Calu3 (cell line): ENCODE results near the gene OMP. TPM values are rescaled to one million over a fixed set of nuclear protein-coding genes. Genes with fewer than 3 reads are reported as not detected.
A peak's percentile ranks its signal among the peaks of the same experiment; 100 is the strongest.

Experiments
- BruUV-seq: library from RNA; stranded (reverse); fragments of 400-500 nt; replicated peaks from 2 replicates; lab custom pipeline; 2021; lab: Mats Ljungman, UMichigan
- CTCF ChIA-PET: fragments of 300-600 bp; sonication (Branson Sonifier 250); formaldehyde crosslinking; loops from one replicate; lab custom pipeline; 2022; ENCODE audit warnings: antibody characterized with exemption; lab: Charles Lee
- DNase-seq: peaks from one replicate; pipeline ENCODE4 v3.0.0; 2022
- H3K27ac Mint-ChIP-seq: one replicate; pipeline ENCODE4 v1.8.0; 2022; ENCODE audit warnings: mixed read lengths; ENCODE audit not compliant: unreplicated experiment
- H3K27me3 Mint-ChIP-seq: one replicate; pipeline ENCODE4 v1.8.0; 2022; ENCODE audit warnings: mixed read lengths; ENCODE audit not compliant: unreplicated experiment
- H3K36me3 Mint-ChIP-seq: one replicate; pipeline ENCODE4 v1.8.0; 2022; ENCODE audit warnings: mild to moderate bottlenecking, moderate library complexity, mixed read lengths; ENCODE audit not compliant: insufficient read depth, unreplicated experiment
- H3K4me1 Mint-ChIP-seq: one replicate; pipeline ENCODE4 v1.8.0; 2022; ENCODE audit warnings: mild to moderate bottlenecking, low read depth, mixed read lengths; ENCODE audit not compliant: unreplicated experiment
- H3K4me3 Mint-ChIP-seq: one replicate; pipeline ENCODE4 v1.8.0; 2022; ENCODE audit warnings: mild to moderate bottlenecking, low read depth, moderate library complexity, mixed read lengths; ENCODE audit not compliant: unreplicated experiment
- H3K9me3 Mint-ChIP-seq: one replicate; pipeline ENCODE4 v1.8.0; 2022; ENCODE audit warnings: low read depth, mixed read lengths; ENCODE audit not compliant: unreplicated experiment
- intact Hi-C: fragments of 100-400 bp; cut with micrococcal nuclease; formaldehyde crosslinking; loops from one replicate; pipeline ENCODE4 v1.10.0; 2022; ENCODE audit not compliant: unreplicated experiment
- total RNA-seq: library from RNA; stranded (reverse); gene quantifications from 2 replicates; pipeline ENCODE4 v1.2.3, GENCODE V29; 2022
- TF ChIP-seq, protein P1 (sequence below): fragments of 200-600 bp; IDR thresholded peaks from one replicate; pipeline ENCODE4 v1.8.0; 2022; ENCODE audit warnings: antibody characterized with exemption; ENCODE audit not compliant: unreplicated experiment

The OMP gene
- total RNA-seq, 1 experiment from 2014 or later = 1.1 TPM

DNA sequence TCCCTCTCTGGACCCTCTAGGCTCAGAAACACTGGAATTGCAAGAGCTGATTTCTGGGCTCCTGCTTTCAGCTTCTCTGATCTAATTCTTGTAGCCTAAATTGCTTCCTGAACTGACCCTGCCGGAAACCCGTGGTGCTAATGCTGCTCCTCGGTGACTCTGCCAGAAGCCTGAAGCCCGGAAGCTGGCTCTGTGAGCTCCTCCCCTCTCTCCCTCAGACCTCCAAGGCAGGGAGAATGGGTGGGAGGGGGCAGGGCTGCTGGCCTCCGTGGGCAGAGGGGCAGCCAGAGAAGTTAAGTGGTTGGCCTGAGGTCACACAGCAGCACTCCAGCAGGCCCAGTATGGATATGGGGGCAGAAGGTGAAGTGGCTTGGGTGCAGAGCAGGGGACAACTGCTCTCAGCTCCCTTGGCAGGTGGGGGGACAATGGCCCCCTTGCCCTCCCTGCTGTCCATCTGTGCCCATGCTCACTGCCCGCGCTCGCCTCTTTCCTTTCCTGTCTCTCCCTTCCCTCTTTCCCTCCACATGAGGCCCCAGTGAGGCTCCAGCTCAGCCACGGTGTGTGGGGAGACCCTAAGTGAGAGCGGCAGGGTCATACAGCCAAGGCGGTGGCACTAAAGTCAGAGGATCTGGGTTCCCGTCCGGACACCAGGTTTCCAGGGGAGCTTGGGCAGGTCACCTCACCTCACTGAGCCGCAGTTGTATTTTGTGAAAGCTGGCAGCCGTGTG lies 19.6 kb upstream of the OMP start:
- H3K4me3 Mint-ChIP-seq = no peak overlapping the region
- no peaks in the 10 kb centered on the region for H3K27me3 Mint-ChIP-seq
- no TSS peak for BruUV-seq
- intact Hi-C loops = no loop called here
- H3K27ac Mint-ChIP-seq = no peak overlapping the region
- CTCF ChIA-PET = interaction anchor here (2.0 kb wide), 1 partner anchor 8 kb away, joined by 8 read pairs; no protein-coding TSS in a partner anchor
- H3K36me3 Mint-ChIP-seq = peaks cover 4% of the 10 kb centered on the region
- TF ChIP-seq, protein P1, sequence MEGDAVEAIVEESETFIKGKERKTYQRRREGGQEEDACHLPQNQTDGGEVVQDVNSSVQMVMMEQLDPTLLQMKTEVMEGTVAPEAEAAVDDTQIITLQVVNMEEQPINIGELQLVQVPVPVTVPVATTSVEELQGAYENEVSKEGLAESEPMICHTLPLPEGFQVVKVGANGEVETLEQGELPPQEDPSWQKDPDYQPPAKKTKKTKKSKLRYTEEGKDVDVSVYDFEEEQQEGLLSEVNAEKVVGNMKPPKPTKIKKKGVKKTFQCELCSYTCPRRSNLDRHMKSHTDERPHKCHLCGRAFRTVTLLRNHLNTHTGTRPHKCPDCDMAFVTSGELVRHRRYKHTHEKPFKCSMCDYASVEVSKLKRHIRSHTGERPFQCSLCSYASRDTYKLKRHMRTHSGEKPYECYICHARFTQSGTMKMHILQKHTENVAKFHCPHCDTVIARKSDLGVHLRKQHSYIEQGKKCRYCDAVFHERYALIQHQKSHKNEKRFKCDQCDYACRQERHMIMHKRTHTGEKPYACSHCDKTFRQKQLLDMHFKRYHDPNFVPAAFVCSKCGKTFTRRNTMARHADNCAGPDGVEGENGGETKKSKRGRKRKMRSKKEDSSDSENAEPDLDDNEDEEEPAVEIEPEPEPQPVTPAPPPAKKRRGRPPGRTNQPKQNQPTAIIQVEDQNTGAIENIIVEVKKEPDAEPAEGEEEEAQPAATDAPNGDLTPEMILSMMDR = no peak
- peaks cover 41% of the 10 kb centered on the region for H3K4me1 Mint-ChIP-seq
- H3K9me3 Mint-ChIP-seq = no peaks in the 10 kb centered on the region
- DNase-seq = no peak

DNA sequence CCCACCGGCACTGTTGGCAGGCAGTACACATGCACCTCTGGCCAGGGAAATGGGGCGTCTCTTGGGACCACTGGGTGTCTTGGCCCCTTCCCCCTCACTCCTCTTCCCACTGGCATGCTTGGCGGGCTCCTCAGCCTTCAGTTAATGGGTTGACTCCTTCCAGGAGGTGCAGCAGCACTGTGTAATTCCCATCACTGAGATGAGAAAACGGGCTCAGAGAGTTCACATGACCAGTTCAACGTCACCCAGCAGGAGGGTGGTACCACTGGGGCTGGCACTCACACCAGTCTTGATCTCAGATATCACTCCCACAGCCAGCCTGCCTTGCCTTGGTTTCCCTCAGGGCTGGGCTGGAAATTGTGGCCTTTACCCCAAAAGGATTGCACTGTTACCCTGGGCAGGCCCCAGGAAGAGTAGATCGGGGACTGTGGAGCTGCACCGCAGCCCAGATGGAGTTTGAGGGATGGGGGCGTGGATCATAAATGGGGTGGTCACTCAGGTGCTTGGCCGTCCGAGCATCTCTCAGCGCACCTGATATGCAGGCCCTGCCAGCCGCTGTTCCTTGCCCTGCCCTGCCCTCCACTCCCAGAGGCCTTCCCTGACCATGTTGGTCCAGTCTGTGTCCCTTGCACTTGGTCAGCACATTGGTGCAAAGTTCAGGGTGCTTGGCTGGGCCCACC lies 18.9 kb upstream of the OMP start:
- Mint-ChIP-seq H3K27ac (no peak overlapping the region), H3K4me3 (no peak overlapping the region), H3K27me3 (no peaks in the 10 kb centered on the region), H3K4me1 (peaks cover 48% of the 10 kb centered on the region), H3K9me3 (no peaks in the 10 kb centered on the region), H3K36me3 (peaks cover 10% of the 10 kb centered on the region)
- CTCF ChIA-PET = interaction anchor here (2.0 kb wide), 1 partner anchor 8 kb away, joined by 8 read pairs; no protein-coding TSS in a partner anchor
- intact Hi-C loops = no loop called here
- TF ChIP-seq, protein P1 = no peak
- no TSS peak for BruUV-seq
- no peak for DNase-seq

DNA sequence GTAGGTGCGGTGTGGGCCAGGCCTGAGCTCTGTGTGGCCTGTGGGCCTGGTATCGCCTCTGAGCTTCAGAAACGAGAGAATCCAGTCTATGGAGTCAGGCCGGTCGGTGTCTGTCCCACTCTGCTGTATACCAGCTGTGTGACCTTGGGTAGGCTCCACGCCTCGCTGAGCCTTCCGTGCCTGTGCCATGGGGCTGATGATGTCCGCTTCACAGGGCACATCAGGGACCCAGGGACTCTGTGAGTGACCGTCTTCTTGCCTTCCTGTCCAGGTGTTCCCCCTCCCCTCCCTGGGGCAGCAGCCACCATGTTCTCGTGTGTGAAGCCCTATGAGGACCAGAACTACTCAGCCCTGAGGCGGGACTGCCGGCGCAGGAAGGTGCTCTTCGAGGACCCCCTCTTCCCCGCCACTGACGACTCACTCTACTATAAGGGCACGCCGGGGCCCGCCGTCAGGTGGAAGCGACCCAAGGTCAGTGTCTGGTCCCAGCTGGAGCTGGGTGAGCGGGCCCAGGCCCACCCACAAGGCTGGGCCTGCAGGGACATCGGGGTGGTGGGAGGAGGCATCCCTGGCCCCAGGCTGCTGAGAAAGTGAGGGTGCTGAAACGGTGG lies 18.0 kb upstream of the OMP start:
- Mint-ChIP-seq H3K9me3 (no peaks in the 10 kb centered on the region), H3K27me3 (no peaks in the 10 kb centered on the region), H3K27ac (no peak overlapping the region), H3K4me3 (no peak overlapping the region), H3K4me1 (peaks cover 57% of the 10 kb centered on the region), H3K36me3 (peaks cover 13% of the 10 kb centered on the region)
- CTCF ChIA-PET = no interaction called here
- TF ChIP-seq, protein P1 = no peak
- DNase-seq = no peak
- BruUV-seq = no TSS peak
- intact Hi-C loops = no loop called here

DNA sequence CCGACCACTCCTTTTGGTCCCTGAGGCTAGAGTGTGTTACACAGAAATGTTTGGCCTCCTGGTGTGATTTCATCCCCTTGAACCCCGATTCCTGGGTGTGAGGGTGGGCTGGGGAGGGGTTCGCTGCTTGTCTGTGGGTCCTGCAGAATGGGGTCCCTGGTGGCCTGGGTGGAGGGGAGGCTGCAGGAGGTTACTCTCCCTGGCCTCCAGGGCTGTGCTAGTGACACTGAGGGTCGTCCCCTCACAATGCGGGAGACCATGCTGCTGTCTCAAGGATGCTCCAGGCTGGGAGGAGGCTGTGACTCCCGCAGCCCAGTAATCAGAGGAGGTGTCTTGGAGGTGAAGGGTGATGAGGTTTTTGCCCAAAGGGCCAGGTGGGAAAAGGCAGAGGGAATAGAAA lies 17.0 kb upstream of the OMP start:
- H3K4me3 Mint-ChIP-seq = no peak overlapping the region
- no TSS peak for BruUV-seq

More for the DNA sequence above, 17.0 kb upstream of the OMP start:
- peak overlapping the region; percentile 38 for H3K27ac Mint-ChIP-seq
- H3K4me1 Mint-ChIP-seq = peaks cover 66% of the 10 kb centered on the region
- no peak for DNase-seq
- H3K36me3 Mint-ChIP-seq = peaks cover 13% of the 10 kb centered on the region
- no peaks in the 10 kb centered on the region for H3K27me3 Mint-ChIP-seq
- CTCF ChIA-PET = no interaction called here
- intact Hi-C loops = no loop called here
- TF ChIP-seq, protein P1 = no peak
- no peaks in the 10 kb centered on the region for H3K9me3 Mint-ChIP-seq
